ENCODE results near the gene NAA80. TPM values are rescaled to one million over a fixed set of nuclear protein-coding genes. Genes with fewer than 3 reads are reported as not detected.

The NAA80 gene
- total RNA-seq, 1 experiment from 2014 or later, result 5.3 TPM

DNA sequence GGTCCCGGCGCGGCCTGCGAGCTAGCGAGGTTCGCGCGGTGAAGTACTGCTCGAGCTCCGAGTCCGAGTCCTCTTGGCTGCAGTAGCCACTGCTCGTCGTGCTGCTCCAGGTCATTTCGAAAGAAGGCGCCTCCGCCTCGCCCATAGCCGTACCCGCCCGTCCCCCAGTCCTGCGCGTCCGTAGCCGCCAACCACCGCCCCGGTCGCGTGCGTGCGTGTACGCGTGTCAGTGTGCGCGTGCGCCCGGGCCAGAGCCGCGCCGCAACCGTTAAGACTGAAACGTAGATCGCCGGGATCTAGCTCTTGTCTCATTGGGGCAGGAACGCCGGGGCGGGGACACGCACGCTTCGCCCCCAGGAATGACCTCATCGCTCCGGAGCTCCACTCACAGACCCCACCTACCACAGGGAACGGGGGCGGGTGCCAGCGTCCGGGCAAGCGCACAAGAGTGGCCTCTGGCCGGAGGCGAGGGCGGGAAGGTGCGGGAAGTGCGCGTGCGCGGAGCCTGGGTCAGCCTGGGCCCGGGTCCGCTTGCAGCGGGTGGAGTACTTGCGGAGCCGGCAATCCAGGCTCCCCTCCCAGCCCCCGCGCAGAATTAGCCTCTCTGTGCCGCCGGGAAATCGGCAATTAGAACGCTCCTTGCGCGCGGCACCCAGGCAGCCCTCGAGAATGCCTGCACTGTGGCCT, 38.1 kb upstream of the NAA80 start:
- H3K27me3 ChIP-seq (replicated peaks; ENCODE audit: insufficient read depth, low read depth, low read length, poor library complexity), result no peaks in the 10 kb centered on the region
- H3K27ac ChIP-seq (ENCODE audit: low read depth, low read length, poor library complexity, severe bottlenecking), result peak overlapping the region; percentile 90
- H3K9me3 ChIP-seq (ENCODE audit: low read depth, low read length, poor library complexity, severe bottlenecking), result no peaks in the 10 kb centered on the region
- ChIA-PET CTCF (interaction anchor here (0.5 to 1.5 kb wide), 3 partner anchors 9 to 1052 kb away, joined by 4 to 6 read pairs (median 4); partner anchors contain the start of gene TUSC2), POLR2A (ENCODE audit: low non-redundant PET) (interaction anchor here (1.1 kb wide), 1 partner anchor 9 kb away, joined by 4 read pairs; the partner anchor contains the start of gene TUSC2)
- intact Hi-C loops (cut with micrococcal nuclease; ENCODE audit: unreplicated experiment), result no loop called here
- no TSS peak for BruUV-seq (replicated peaks)
- H3K36me3 ChIP-seq (ENCODE audit: insufficient read depth, low read length, poor library complexity, severe bottlenecking), result no peaks in the 10 kb centered on the region
- DNase-seq (ENCODE audit: low spot score), result peak; percentile 95
- peak overlapping the region; percentile 82 for H3K4me3 ChIP-seq (ENCODE audit: low read depth, low read length, poor library complexity, severe bottlenecking)
- TF ChIP-seq EZH2 (IDR thresholded peaks at IDR 0.05; ENCODE audit: borderline replicate concordance, low read depth, low read length, poor library complexity, severe bottlenecking), result no peak
- TF ChIP-seq, protein P1, sequence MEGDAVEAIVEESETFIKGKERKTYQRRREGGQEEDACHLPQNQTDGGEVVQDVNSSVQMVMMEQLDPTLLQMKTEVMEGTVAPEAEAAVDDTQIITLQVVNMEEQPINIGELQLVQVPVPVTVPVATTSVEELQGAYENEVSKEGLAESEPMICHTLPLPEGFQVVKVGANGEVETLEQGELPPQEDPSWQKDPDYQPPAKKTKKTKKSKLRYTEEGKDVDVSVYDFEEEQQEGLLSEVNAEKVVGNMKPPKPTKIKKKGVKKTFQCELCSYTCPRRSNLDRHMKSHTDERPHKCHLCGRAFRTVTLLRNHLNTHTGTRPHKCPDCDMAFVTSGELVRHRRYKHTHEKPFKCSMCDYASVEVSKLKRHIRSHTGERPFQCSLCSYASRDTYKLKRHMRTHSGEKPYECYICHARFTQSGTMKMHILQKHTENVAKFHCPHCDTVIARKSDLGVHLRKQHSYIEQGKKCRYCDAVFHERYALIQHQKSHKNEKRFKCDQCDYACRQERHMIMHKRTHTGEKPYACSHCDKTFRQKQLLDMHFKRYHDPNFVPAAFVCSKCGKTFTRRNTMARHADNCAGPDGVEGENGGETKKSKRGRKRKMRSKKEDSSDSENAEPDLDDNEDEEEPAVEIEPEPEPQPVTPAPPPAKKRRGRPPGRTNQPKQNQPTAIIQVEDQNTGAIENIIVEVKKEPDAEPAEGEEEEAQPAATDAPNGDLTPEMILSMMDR (conservative IDR thresholded peaks at IDR 0.05; ENCODE audit: low read depth, low read length), result no peak
- no peaks in the 10 kb centered on the region for H3K4me1 ChIP-seq (ENCODE audit: insufficient read depth, low read length, poor library complexity, severe bottlenecking)

DNA sequence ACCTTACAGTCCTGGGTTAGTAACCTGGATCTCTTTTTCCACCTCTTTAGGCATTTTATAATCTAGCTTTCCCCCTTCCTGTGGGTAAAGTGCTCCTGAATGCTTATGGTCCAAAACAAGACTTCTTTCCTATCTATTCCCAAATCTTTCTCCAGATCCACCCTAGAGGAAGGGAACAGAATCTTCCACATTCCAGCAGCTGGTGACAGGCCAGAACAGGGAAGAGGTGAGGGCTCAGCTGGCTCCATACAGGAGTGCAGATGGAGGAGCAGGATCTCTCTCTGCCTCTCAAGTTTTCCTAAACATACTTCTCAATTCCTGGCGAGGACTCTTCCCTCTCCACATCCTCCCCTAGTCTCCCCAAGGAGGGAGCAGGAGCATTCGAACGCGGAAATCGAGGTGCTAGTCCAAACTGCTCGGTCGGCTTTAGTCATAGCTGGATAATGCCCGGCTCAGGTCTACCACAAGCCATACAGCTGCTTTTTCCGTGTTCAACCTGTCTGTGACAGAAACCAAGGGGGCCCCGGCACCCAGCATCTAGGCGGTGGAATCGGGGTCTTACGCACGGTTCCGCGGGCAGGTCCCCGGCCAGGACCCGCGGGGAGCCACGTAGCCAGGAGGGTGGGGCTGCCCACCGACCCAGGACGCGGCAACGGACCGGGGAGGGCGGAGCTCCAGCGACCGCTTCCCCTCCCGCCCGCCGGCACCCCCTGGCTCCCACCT, 37.4 kb upstream of the NAA80 start:
- H3K27me3 ChIP-seq (replicated peaks; ENCODE audit: insufficient read depth, low read depth, low read length, poor library complexity), result no peaks in the 10 kb centered on the region
- no peaks in the 10 kb centered on the region for H3K4me1 ChIP-seq (ENCODE audit: insufficient read depth, low read length, poor library complexity, severe bottlenecking)
- TSS peak; percentile 64 for BruUV-seq (replicated peaks)
- peak overlapping the region; percentile 90 for H3K27ac ChIP-seq (ENCODE audit: low read depth, low read length, poor library complexity, severe bottlenecking)
- TF ChIP-seq, protein P1 (conservative IDR thresholded peaks at IDR 0.05; ENCODE audit: low read depth, low read length), result no peak
- TF ChIP-seq EZH2 (IDR thresholded peaks at IDR 0.05; ENCODE audit: borderline replicate concordance, low read depth, low read length, poor library complexity, severe bottlenecking), result no peak
- no peak for DNase-seq (ENCODE audit: low spot score)
- peak overlapping the region; percentile 82 for H3K4me3 ChIP-seq (ENCODE audit: low read depth, low read length, poor library complexity, severe bottlenecking)
- ChIA-PET CTCF (interaction anchor here (0.5 to 1.5 kb wide), 3 partner anchors 8 to 1053 kb away, joined by 4 to 6 read pairs (median 4); partner anchors contain the start of gene TUSC2), POLR2A (ENCODE audit: low non-redundant PET) (interaction anchor here (1.1 kb wide), 1 partner anchor 8 kb away, joined by 4 read pairs; the partner anchor contains the start of gene TUSC2)
- no peaks in the 10 kb centered on the region for H3K9me3 ChIP-seq (ENCODE audit: low read depth, low read length, poor library complexity, severe bottlenecking)
- intact Hi-C loops (cut with micrococcal nuclease; ENCODE audit: unreplicated experiment), result no loop called here
- peaks cover 5% of the 10 kb centered on the region for H3K36me3 ChIP-seq (ENCODE audit: insufficient read depth, low read length, poor library complexity, severe bottlenecking)

DNA sequence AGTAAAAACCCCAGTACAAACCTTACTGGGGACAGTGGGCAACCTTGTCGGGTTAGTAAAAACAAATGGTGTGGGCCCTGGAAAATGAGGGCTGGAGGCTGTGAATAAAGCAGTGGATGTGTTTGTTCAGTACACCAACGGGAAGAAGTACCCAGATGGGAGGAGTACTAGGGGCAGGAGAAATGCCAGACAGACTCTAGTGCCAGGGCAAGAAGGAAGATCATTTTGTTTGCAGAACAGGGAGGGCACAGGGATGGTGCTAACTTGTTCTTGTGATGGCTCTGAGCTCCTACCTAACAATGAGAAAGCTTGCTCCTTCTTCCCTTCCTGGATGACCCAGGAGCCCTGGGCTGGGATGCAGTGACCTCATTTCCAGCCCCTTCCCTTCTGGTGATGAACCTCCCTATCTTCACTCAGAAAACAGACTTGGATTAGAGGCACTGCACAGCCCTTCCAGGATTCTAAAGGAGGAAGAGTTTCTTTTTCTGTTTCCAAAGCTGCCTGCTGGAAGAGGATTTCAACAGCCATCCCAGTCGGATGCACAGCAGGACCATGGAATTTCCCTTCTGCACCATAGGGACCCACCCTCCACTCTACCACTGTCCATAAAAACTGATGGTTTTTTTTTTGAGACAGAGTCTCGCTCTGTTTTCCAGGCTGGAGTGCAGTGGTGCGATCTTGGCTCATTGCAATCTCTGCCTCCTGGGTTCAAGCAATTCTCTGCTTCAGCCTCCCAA, 35.3 kb upstream of the NAA80 start:
- no peak for DNase-seq (ENCODE audit: low spot score)
- H3K27me3 ChIP-seq (replicated peaks; ENCODE audit: insufficient read depth, low read depth, low read length, poor library complexity), result no peaks in the 10 kb centered on the region
- H3K27ac ChIP-seq (ENCODE audit: low read depth, low read length, poor library complexity, severe bottlenecking), result no peak overlapping the region
- no TSS peak for BruUV-seq (replicated peaks)
- no peaks in the 10 kb centered on the region for H3K4me1 ChIP-seq (ENCODE audit: insufficient read depth, low read length, poor library complexity, severe bottlenecking)
- intact Hi-C loops (cut with micrococcal nuclease; ENCODE audit: unreplicated experiment), result no loop called here
- TF ChIP-seq EZH2 (IDR thresholded peaks at IDR 0.05; ENCODE audit: borderline replicate concordance, low read depth, low read length, poor library complexity, severe bottlenecking), result no peak
- TF ChIP-seq, protein P1 (conservative IDR thresholded peaks at IDR 0.05; ENCODE audit: low read depth, low read length), result no peak
- POLR2A ChIA-PET (ENCODE audit: low non-redundant PET), result no interaction called here
- no peaks in the 10 kb centered on the region for H3K9me3 ChIP-seq (ENCODE audit: low read depth, low read length, poor library complexity, severe bottlenecking)
- no peak overlapping the region for H3K4me3 ChIP-seq (ENCODE audit: low read depth, low read length, poor library complexity, severe bottlenecking)
- peaks cover 16% of the 10 kb centered on the region for H3K36me3 ChIP-seq (ENCODE audit: insufficient read depth, low read length, poor library complexity, severe bottlenecking)
- CTCF ChIA-PET, result no interaction called here

Measured in A673 (cell line).